HG02970 (cell line): ENCODE measurements around the gene CCL28.
A peak's percentile ranks its signal among the peaks of the same experiment; 100 is the strongest.
"Not testable (repeated sequence)": the region's sequence is repeated elsewhere in the genome, so short reads cannot be mapped to it uniquely, and the experiment has no call there.

ENCODE experiments used
- ATAC-seq: cut with Tn5 transposase; IDR thresholded peaks from one replicate; pipeline ENCODE4 v1.9.1; 2021; ENCODE audit warnings: mild to moderate bottlenecking, moderate library complexity, moderate number of reproducible peaks; ENCODE audit not compliant: unreplicated experiment, low FRiP score

The CCL28 gene

DNA sequence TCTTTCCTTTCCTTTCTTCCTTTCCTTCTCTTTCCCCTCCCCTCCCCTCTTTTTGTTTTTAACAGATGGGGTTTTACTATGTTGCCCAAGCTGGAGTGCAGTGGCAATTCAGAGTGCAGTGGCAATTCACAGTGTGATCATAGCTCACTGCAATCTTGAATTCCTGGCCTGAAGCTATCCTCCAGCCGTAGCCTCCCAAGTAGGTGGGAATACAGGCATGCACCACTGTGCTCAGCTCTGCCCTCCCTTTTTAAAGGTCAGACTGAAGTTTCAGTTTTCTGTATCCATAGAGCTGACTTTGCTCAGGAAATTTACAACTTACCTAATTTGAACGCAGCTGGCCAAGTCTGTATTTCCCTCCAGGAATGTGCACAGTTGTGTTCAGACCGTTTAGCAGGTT lies 696 bp downstream of the CCL28 start:
- no peak for ATAC-seq

DNA sequence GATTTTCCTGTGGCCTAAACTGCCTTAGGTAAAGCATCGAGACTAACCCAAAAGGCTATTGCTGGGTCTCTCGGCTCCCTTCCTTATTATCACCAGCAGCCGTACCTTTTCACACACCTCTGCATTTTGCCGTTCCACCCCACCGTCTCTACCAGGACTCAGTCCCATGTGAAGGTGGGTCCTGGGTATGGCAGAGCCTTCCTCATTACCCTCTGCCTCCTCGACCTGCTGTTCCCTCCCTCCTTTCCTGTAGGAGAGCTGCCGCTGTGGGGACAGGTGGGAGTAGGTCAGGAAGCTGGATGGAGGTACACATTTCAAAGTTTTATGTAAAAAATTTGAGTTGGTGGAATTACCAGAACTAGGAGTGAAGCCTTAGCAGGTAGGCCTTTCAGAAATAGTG lies 1.8 kb downstream of the CCL28 start:
- ATAC-seq: no peak

DNA sequence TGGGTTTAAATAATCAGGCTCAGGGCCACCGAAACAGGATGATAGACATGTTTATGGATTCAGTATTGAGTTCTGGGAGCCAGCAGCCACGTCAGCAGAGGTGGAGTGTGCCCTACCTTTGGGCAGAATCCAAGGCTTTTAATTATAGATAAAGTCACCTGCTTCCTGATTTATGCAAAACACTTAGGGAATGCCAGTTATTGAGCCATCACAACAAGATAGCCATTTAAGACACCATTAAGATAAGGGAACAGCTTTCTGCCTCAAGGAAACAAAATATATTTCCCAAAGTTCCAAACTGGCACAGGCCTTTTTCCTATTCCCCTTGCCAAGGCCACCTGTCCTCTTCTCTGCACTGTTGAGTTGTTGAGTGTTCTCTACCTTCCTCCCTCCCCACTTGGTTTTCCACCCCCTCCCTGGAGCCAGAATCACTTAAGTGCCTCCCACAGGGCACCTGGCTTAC lies 2.4 kb downstream of the CCL28 start:
- no peak for ATAC-seq

DNA sequence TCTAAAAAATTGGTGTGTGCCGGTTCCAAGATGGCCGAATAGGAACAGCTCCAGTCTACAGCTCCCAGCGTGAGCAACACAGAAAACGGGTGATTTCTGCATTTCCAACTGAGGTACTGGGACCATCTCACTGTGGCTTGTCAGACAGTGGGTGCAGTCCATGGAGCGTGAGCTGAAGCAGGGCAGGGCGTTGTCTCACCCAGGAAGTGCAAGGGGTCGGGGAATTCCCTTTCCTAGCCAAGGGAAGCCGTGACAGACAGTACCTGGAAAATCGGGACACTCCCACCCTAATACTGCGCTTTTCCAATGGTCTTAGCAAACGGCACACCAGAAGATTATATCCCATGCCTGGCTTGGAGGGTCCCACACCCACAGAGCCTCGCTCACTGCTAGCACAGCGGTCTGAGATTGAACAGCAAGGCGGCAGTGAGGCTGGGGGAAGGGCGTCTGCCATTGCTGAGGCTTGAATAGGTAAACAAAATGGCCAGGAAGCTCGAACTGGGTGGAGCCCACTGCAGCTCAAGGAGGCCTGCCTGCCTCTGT lies 9.6 kb downstream of the CCL28 start:
- not testable (repeated sequence) for ATAC-seq

DNA sequence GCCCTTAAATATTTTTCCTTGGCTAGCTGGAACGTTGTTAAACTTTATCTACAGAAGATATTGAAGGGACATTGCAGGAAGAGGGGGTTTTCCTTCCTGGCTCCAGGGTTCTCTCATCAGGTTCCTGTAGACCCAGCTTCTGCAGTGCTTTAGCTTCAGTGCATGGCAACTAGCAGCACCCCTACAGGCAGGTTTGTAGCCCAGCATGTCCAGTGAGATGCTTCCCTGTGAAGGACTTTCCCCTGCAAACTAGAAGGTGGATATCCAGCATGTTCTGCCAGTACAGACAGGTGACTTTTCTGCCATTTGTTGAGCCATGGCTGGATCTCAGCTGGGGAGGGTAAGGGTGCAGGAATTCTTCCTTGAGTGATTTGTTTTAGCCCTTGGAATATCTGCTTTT lies 10.4 kb downstream of the CCL28 start:
- ATAC-seq: no peak

DNA sequence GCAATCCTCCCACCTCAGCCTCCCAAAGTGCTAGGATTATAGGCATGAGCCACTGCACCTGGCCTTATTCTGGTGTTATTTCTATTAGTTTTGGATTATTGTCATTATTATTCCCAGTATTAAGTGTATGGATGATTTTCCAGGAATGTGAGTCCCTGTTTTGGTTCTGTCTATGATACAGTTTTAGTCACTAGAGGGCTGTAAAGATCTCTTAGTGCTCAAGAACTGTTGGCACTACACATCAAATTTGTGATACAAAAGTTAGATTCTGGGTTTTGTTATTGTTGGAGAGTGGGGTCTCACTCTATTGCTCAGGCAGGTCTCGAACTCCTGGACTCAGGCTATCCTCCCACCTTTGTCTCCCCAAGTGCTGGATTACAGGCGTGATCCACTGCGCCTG lies 12.1 kb downstream of the CCL28 start:
- no peak for ATAC-seq

DNA sequence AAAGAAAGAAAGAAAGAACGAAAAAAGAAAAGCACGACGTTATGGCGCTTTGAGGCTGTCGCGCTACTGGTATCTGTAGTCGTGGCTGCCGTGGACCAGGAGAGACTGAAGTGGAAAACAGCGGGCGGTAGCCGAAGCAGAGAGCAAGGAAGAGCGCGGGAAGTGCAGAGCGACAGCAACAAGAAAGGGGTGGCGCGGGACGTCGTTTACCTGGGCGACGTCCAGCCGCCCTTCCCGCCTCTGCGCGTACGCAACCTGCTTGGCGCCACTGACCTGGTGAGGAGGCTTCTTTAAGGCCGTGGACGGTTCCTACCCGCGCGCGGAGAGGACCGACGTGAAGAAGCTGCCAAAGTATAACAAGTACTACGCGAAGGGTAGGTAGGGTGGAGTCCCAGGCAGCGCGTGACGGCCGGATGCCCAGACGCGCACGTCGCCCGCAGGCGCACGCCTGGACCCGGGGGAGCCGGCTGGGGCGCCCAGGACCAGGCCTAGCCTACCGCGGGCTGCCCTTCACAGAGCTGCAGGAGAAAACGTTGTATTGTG lies 15.4 kb downstream of the CCL28 start:
- ATAC-seq: peak; percentile 90

DNA sequence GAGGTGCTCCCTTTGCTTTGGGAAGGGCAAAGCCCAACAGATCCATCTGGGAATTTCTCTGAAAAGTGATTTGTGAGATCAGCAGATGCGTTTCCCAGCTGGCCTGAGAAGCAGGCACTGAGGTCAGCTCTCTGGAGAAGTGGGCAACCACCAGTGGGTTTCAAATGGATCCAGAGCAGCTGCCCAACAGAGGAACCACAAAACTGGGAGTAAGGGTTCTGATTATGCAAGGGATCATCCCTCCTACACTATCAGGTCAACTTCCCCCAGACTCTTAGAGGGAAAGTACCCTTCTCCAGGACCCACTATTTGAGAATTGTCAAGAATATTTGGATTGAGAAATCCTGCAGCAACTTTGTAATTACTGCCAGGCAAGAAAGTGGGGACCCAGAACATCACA lies 21.7 kb downstream of the CCL28 start:
- ATAC-seq: no peak

DNA sequence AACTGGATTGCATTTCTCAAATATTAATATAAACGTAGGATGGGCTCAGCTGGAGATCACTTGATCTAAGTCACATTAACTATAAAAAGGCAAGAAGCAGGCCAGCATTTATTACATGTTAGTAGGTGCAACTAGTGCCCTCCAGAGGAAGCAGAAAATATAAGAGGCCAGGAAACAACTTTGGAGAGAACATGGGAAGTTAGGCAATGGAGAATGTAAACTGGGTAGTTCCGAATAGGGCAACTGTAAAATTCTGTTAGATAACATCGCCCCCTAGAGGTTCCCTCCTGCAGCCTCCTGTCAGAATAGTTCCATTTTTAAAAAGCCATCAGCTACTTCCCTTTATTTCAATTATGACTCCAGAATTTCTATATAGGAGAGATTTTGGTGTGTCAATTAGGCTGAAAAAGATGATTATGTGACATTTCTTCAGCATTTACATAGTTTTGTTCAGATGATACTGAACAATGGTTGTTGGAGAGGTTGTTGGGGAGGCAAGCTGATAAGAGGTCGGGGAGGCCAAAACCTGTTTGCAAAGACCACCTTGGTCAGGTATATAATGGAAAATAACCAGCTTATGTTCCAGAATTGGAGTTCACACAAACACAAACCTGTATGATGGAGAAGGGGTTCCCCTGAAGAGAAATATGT lies 22.4 kb downstream of the CCL28 start:
- no peak for ATAC-seq

DNA sequence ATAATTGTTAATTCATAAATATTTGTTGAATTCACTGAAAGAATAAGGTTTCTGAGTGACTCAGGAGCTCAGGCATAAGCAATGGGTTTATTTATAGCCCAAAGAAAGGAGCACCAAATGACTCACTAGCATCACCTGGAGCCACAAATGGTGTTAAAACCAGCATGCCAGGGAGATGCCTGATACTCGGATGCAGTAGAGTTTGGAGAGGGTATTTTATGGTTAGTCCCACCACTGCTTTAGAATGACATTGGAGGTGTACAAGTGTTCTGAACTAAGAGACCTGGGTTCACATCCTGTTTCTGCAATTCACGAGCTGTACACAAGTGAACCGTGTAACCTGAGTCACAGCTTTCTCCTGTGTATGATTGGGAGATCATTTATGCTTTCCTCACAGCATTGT lies 25.2 kb downstream of the CCL28 start:
- ATAC-seq: no peak

DNA sequence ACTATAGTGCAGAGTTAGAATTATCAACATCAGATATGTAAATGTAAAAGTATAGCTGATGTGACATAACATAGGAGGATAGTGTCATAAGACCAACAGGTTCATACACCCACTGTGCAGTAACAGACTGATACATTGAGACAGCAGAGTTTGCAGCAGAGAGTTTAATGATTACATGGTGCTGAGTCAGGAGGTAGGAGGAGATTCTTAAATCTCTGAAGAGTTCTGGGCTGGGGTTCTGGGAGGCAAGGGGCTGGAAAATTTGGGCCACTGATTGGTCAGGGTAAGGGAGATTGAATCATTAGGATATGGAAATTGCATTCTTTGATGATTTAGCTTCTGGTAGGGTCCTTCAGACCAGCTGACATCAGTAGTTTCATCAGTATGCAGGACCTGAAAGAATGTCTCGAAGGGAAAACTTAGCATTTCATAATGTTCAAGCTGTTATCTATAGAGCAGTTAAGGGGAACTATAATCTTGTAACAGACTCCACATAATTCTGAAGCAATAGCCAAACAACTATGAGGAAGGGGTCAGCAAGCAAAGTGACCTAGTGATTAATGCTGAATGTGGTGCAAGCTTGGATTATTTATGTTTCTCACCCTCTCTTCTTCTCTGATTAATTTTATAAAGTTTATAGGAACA lies 35.6 kb downstream of the CCL28 start:
- no peak for ATAC-seq

DNA sequence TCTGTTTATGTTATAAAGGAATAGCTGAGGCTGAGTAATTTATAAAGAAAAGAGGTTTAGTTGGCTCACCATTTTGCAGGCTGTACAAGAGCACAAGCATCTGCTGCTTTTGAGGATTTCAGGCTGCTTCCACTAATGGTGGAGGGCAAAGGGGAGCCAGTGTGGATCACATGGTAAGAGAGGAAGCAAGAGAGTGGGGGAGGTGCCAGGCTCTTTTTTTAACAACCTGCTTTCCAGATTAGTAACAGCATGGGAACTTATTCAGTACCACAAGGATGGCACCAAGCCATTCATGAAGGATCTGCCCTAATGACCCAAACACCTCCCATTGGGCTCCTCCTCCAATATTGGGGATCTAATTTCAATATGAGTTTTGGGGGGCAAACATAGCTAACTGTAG lies 40.4 kb downstream of the CCL28 start:
- no peak for ATAC-seq

DNA sequence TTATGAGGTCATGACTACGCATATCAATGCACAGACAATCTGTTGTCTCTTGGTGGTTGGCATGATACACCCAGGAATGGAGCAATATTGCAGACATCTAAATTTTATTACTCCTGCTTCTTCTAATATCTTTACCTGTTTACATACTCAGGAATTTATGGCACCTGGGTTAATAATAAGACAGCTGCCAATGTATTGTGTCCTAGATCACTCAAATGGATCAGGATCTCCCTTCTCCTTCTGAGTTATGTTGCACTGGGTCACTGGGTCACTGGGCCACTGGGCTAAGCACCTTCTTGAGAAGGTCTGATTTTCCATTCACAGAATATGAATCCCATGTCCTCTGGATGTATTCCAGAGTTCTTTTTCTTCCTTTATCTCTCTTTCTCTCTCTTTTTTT lies 41.8 kb downstream of the CCL28 start:
- ATAC-seq: no peak

DNA sequence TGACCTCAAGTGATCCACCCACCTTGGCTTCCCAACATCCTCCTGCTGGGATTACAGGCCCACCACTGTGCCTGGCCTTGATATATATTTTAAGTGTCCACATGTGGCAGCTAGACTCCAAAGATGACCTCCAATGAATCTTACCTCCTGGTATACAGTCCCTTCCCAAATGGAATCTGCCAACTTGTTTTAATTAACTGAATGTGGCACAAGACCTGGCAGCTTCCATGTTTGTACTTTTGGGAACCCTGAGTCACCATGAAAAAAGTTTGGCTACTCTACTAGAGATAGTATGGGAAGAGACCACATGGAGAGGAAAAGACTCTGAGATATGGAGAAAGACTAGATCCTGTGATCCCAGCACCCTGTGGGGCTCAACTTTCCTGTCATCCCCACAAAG lies 42.5 kb downstream of the CCL28 start:
- ATAC-seq: no peak

DNA sequence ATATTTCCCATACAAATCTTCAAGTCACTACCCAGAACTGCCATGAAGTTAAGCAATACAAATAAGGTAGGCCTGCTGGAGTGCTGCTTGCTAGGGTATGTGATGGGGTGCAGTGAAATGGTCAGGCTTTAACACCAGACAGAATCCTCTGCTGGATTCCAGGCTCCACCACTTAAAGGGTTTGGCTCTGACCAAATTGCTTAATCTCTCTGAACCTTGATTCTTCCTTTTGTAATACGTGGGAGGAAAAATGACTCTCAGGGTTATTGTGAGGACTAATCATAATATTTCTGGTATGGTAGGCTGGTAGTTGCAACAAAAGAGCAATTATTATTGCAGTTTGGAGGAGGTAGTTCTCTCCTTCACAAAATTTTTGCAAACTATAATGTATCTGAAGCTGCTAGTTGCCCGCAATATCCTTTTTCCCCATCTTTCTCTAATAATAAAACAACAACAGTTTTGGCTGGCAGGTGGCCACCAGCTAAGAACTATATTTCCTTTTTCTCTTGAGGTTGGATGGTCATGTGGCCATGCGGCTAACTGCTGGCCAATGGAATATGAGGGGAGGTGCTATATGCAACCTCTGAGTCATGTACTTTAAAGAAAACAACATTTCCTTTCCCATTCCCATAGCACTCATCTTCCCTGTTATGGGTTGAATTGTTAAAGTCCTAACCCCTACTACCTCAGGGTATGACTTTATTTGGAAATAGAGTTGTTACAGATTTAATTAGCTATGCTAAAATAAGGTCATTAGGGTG lies 44.1 kb downstream of the CCL28 start:
- ATAC-seq: no peak

DNA sequence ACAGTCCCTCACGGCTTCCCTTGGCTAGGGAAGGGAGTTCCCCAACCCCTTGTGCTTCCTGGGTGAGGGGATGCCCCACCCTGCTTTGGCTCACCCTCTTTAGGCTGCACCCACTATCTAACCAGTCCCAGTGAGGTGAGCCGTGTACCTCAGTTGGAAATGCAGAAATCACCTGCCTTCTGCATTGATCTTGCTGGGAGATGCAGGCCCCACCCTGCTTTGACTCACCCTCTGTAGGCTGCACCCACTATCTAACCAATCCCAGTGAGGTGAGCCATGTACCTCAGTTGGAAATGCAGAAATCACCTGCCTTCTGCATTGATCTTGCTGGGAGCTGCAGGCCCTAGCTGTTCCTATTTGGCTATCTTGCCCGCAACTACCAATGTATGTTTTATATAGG lies 44.7 kb downstream of the CCL28 start:
- no peak for ATAC-seq

DNA sequence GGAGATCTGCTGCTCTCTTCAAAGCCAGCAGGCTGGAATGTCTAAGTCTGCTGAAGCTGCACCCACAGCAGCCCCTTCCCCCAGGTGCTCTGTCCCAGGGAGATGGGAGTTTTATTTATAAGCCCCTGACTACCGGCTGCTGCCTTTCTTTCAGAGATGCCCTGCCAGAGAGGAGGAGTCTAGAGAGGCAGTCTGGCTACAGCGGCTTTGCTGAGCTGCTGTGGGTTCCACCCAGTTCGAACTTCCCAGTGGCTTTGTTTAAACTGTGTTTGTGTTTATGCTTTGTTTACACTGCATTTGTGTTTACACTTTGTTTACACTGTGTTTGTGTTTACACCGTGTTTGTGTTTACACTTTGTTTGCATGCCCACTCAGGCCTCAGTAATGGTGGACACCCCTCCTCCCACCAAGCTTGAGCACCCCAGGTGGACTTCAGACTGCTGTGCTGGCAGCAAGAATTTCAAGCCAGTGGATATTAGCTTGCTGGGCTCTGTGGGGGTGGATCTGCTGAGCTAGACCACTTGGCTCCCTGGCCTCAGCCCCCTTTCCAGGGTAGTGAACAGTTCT lies 45.4 kb downstream of the CCL28 start:
- not testable (repeated sequence) for ATAC-seq

DNA sequence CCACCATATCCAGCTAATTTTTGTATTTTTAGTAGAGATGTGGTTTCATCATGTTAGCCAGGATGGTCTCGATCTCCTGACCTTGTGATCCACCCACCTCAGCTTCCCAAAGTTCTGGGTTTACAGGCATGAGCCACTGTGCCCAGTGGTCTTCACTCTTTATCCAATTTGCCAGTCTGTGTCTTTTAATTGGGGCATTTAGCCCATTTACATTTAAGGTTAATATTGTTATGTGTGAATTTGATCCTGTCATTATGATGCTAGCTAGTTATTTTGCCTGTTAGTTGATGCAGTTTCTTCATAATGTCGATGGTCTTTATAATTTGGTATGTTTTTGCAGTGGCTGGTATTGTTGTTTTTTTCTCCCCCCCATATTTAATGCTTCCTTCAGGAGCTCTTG lies 47.0 kb downstream of the CCL28 start:
- ATAC-seq: not testable (repeated sequence)

DNA sequence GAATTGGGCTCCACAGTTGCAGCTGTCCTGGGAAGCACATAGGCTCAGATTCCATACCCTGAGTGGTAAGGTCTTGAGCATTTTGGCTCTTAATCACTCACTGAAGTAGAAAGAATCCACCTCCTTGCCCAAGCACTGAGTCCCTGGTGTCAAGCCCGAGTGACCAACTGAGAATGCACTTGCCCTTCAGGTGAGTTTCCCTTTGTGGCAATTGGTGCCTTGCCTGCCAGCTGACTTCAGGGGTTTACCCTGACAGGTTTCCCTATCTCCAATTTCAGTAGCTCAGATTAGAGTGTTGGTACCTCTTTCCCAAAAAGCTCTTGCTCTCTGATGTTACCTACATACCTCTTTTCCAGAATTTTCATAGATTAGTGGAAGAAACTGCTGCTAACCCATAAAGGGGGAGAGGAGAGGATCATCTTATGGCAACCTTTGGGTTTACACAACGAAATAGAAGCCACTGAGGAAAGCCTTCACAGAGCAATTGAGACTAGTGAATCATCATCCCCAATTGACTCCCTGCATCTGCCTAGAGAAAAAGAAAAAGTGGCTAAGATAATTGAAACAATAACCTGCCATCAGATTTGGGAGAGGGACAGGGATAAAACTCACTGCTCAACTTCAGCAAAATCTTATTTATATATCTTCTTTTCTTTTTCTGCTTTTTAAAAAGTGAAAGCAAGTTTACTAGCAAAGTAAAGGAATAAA lies 48.6 kb downstream of the CCL28 start:
- ATAC-seq: no peak

DNA sequence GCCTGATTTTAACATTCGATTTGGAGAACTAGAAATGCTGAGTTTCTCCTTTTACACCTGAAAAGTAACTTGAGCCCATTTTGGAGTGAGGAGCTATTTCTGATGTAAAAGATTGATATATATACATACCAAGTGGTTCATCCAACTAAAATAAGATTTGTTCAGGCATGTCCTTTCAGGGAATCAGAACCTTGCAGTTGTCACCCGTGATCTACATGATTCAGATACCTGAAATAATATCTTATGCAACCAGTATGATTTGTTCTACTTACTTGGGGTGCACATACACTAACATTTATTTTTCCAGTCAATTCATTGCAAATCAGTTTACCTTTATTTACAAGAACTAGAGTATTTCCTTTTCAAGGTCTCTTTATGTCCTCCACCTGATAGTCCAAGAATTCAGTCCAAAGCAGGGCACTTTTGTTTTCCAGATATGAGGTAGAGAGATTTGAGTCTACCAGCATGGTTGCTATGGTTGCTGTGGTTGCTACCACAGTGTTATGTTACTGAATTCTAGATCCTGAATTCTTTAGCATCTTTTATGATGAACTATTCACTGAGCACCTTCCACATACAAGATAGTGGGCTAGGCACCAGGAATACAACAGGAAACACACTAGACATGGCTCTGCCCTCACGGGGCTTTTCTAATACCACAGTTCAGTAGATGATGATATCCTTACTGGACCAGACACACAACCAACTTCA lies 49.3 kb downstream of the CCL28 start:
- ATAC-seq: no peak
